Naive thymus-derived CD8-positive, alpha-beta T cell (primary cell): ENCODE data around the gene MYB. TPM values are rescaled to one million over a fixed set of nuclear protein-coding genes. Genes with fewer than 3 reads are reported as not detected.

Experiments
- ATAC-seq, 2 donors: fragments of 150-1000 bp; cut with Tn5 transposase in 1 of 2; sonication (Bioruptor Pico), chemical (Tn5 transposase) in 1 of 2; 1 replicate in 1 of 2; 2 replicates in 1 of 2; pipeline ENCODE4 v1.10.0; 2021; ENCODE audit warnings: mild to moderate bottlenecking in 2 of 2, moderate library complexity in 2 of 2
- POLR2A ChIA-PET: fragments of 350-600 bp; sonication (Branson Sonifier 250); formaldehyde crosslinking; loops from one replicate; lab custom pipeline; 2021; ENCODE audit warnings: antibody characterized with exemption; lab: Charles Lee
- DNase-seq, 10 donors: peaks; one replicate each; pipeline versions ENCODE4 v3.0.0 to v3.0.0-alpha.2; 2020 to 2022
- H3K27ac Mint-ChIP-seq, 10 donors: one replicate each; pipeline ENCODE4 v1.8.0; 2020 to 2022; ENCODE audit warnings: mild to moderate bottlenecking in 10 of 10, mixed read lengths in 10 of 10, moderate library complexity in 4 of 10, inconsistent platforms in 1 of 10
- H3K27me3 Mint-ChIP-seq, 5 donors: one replicate each; pipeline ENCODE4 v1.8.0; 2021 to 2022; ENCODE audit warnings: mixed read lengths in 5 of 5
- H3K36me3 Mint-ChIP-seq, 3 donors: one replicate each; pipeline ENCODE4 v1.8.0; 2020 to 2022; ENCODE audit warnings: mixed read lengths in 3 of 3, mild to moderate bottlenecking in 2 of 3, inconsistent platforms in 1 of 3
- H3K4me1 Mint-ChIP-seq, 4 donors: one replicate each; pipeline ENCODE4 v1.8.0; 2021 to 2022; ENCODE audit warnings: mixed read lengths in 4 of 4
- H3K4me3 Mint-ChIP-seq, 10 donors: one replicate each; pipeline ENCODE4 v1.8.0; 2020 to 2022; ENCODE audit warnings: mild to moderate bottlenecking in 10 of 10, mixed read lengths in 10 of 10, moderate library complexity in 6 of 10, inconsistent platforms in 1 of 10
- H3K9me3 Mint-ChIP-seq, 9 donors: one replicate each; pipeline ENCODE4 v1.8.0; 2020 to 2022; ENCODE audit warnings: mixed read lengths in 9 of 9, mild to moderate bottlenecking in 3 of 9, inconsistent platforms in 1 of 9, moderate library complexity in 1 of 9
- microRNA-seq: library from miRNA; unstranded; fragments of <30 nt; microRNA quantifications from one replicate; pipeline ENCODE4 v1.2.0, GENCODE V29; 2022; ENCODE audit warnings: borderline microRNAs expressed
- polyA plus RNA-seq, 3 donors: library from polyadenylated mRNA; unstranded; fragments of 300-500 nt; fragmentation: Illumina TruSeq; gene quantifications; one replicate each; pipeline ENCODE4 v1.2.3, GENCODE V29; 2021
- total RNA-seq, 8 experiments: library from RNA in 2 of 8; stranded (reverse) in 2 of 8; gene quantifications; one replicate each; pipeline ENCODE4 v1.2.3 and lab custom pipeline; 2021 to 2026

The MYB gene
- total and polyA plus RNA-seq, 5 experiments from 2014 or later = 2.4 to 22.5 (median 4.8) TPM

GRCh38 chr6:135261872-135262725 is 81.0 kb downstream of the MYB start:
- ATAC-seq (no peak), DNase-seq (no peak)
- no peak overlapping the region for H3K4me3 Mint-ChIP-seq
- peaks cover 0 to 8% (median 0%) of the 10 kb centered on the region in 5 donors for H3K27me3 Mint-ChIP-seq
- H3K36me3 Mint-ChIP-seq = no peaks in the 10 kb centered on the region
- POLR2A ChIA-PET = no interaction called here
- no peak overlapping the region for H3K27ac Mint-ChIP-seq
- no peaks in the 10 kb centered on the region for H3K4me1 Mint-ChIP-seq
- H3K9me3 Mint-ChIP-seq = no peaks in the 10 kb centered on the region

GRCh38 chr6:135265278-135265677 is 84.2 kb downstream of the MYB start:
- Mint-ChIP-seq H3K9me3 (no peaks in the 10 kb centered on the region), H3K27me3 (peaks cover 0 to 2% (median 0%) of the 10 kb centered on the region in 5 donors), H3K27ac (peak overlapping the region in 1 of 10 donors; percentile 19), H3K4me3 (no peak overlapping the region), H3K4me1 (peaks cover 0 to 3% (median 0%) of the 10 kb centered on the region in 4 donors), H3K36me3 (no peaks in the 10 kb centered on the region)
- ATAC-seq (no peak), DNase-seq (no peak)
- POLR2A ChIA-PET = no interaction called here

- ATAC-seq (no peak), DNase-seq (no peak)
- no peak overlapping the region for H3K4me3 Mint-ChIP-seq
- no peaks in the 10 kb centered on the region for H3K36me3 Mint-ChIP-seq
- POLR2A ChIA-PET = no interaction called here
- peaks cover 0 to 3% (median 0%) of the 10 kb centered on the region in 4 donors for H3K4me1 Mint-ChIP-seq
- no peaks in the 10 kb centered on the region for H3K9me3 Mint-ChIP-seq
- H3K27ac Mint-ChIP-seq = no peak overlapping the region
- no peaks in the 10 kb centered on the region for H3K27me3 Mint-ChIP-seq
Observed at GRCh38 chr6:135266675-135267074, 85.6 kb downstream of the MYB start.

- H3K36me3 Mint-ChIP-seq = no peaks in the 10 kb centered on the region
- H3K27ac Mint-ChIP-seq = no peak overlapping the region
- DNase-seq (no peak), ATAC-seq (no peak)
- no peaks in the 10 kb centered on the region for H3K27me3 Mint-ChIP-seq
- POLR2A ChIA-PET = no interaction called here
- peaks cover 0 to 3% (median 0%) of the 10 kb centered on the region in 4 donors for H3K4me1 Mint-ChIP-seq
- H3K9me3 Mint-ChIP-seq = no peaks in the 10 kb centered on the region
- no peak overlapping the region for H3K4me3 Mint-ChIP-seq
Observed at GRCh38 chr6:135267085-135267484, 86.0 kb downstream of the MYB start.

- Mint-ChIP-seq H3K4me1 (peaks cover 0 to 3% (median 0%) of the 10 kb centered on the region in 4 donors), H3K9me3 (no peaks in the 10 kb centered on the region), H3K36me3 (no peaks in the 10 kb centered on the region), H3K27me3 (no peaks in the 10 kb centered on the region), H3K4me3 (no peak overlapping the region), H3K27ac (no peak overlapping the region)
- POLR2A ChIA-PET = no interaction called here
- DNase-seq (no peak), ATAC-seq (no peak)
Observed at GRCh38 chr6:135268263-135268662, 87.2 kb downstream of the MYB start.

- H3K27me3 Mint-ChIP-seq = peaks cover 0 to 2% (median 0%) of the 10 kb centered on the region in 5 donors
- H3K36me3 Mint-ChIP-seq = no peaks in the 10 kb centered on the region
- no peak overlapping the region for H3K4me3 Mint-ChIP-seq
- H3K27ac Mint-ChIP-seq = no peak overlapping the region
- ATAC-seq (no peak), DNase-seq (no peak)
- POLR2A ChIA-PET = no interaction called here
- no peaks in the 10 kb centered on the region for H3K9me3 Mint-ChIP-seq
- H3K4me1 Mint-ChIP-seq = peaks cover 0 to 3% (median 0%) of the 10 kb centered on the region in 4 donors
Observed at GRCh38 chr6:135268740-135269139, 87.6 kb downstream of the MYB start.

Small RNA genes within 50 kb of the gene (microRNA-seq; reads per million reads assigned to microRNA genes)
- gene MIR548A2 = not detected

Other genes with a start within 250 kb of the MYB start
- 1 to 10 TPM; 4.5 to 7.6 TPM for gene ALDH8A1, start 231.2 kb upstream of the MYB start, total RNA-seq
- under 1 TPM in 2 of 3 donors, not detected in 1; 0.12 to 0.25 TPM for gene ALDH8A1, start 231.2 kb upstream of the MYB start, polyA plus RNA-seq
- gene HBS1L, start 126.5 kb upstream of the MYB start, total RNA-seq = 10 to 100 TPM; 87.0 to 96.9 TPM
- gene HBS1L, start 126.5 kb upstream of the MYB start, polyA plus RNA-seq = 10 to 100 TPM; 71.1 to 78.2 (median 71.9) TPM